ENCODE data around the gene PDE8A. TPM values are rescaled to one million over a fixed set of nuclear protein-coding genes. Genes with fewer than 3 reads are reported as not detected.
"Not testable (repeated sequence)": the region's sequence is repeated elsewhere in the genome, so short reads cannot be mapped to it uniquely, and the experiment has no call there.

Gene PDE8A
- total and polyA plus RNA-seq, 3 donors from 2014 or later = 27.8 to 67.8 (median 67.3) TPM

DNA sequence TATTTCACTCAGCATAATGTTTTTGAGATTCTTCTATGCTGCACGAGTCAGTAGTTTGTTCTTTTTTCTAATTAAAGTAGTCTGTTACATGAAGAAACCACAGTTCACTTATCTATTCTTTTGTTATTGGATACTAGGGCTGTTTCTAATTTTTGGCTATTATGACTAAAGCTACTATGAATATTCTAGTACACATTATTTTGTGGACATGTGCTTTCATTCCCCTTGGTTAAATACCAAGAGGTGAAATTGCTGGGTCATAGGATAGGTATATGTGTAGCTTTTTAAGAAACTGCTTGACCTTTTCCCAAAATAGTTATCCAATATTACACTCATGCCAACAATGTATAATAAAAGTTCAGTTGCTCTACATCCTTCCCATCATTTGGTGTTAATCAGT, 8.9 kb downstream of the PDE8A start:
- TF ChIP-seq CTCF (IDR thresholded peaks at IDR 0.05) (no peak), POLR2A (IDR thresholded peaks at IDR 0.05) (no peak)
- Histone ChIP-seq H3K4me3 (no peak overlapping the region), H3K4me1 (peaks cover 9% of the 10 kb centered on the region), H3K9me3 (no peaks in the 10 kb centered on the region), H3K27me3 (no peaks in the 10 kb centered on the region), H3K27ac (no peak overlapping the region), H3K36me3 (ENCODE audit: low read depth, missing control alignments) (no peaks in the 10 kb centered on the region)
- 42 to 53% methylated on average over 1 of the region's 1 CpG for WGBS, 2 donors
- intact Hi-C loops (cut with DNase I; ENCODE audit: low total_unique reads) = no loop called here
- no peak for DNase-seq

DNA sequence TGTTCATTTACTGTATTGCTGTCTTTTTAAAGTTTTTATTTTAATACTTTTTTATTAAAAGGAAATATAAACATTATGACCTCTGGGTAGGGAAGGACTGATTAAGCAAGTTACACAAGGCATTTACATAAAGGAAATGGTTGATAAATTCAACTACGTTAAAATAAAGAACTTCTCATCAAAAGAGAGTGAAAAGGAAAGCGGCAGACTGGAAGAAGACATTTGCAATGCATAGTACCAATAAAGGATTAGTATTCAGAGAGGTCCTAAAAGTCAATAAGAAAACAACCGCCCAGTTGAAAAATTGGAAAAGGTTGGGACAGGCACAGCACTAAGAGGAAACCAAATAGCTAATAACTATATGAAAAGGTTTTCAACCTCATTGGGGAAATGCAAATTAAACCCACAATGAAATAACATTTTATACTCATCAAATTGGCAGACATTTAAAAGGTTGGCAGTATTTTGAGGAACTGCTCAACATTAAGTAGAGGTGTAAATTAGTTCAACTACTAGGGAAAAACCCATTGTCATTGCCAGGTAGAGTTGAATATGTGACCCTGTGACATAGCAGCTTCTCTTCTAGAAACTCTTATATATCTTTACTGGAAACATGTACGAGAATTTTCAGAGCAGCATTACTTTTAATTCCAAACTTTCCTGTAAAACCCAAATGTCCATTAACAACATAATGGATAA, 9.5 kb downstream of the PDE8A start:
- TF ChIP-seq POLR2A (IDR thresholded peaks at IDR 0.05) (no peak), CTCF (IDR thresholded peaks at IDR 0.05) (no peak)
- H3K4me1 ChIP-seq = peaks cover 9% of the 10 kb centered on the region
- no peaks in the 10 kb centered on the region for H3K36me3 ChIP-seq (ENCODE audit: low read depth, missing control alignments)
- H3K27me3 ChIP-seq = no peaks in the 10 kb centered on the region
- no peak overlapping the region for H3K4me3 ChIP-seq
- 87 to 92% methylated on average over 4 of the region's 4 CpGs for WGBS, 2 donors
- intact Hi-C loops (cut with DNase I; ENCODE audit: low total_unique reads) = no loop called here
- H3K27ac ChIP-seq = no peak overlapping the region
- no peak for DNase-seq
- no peaks in the 10 kb centered on the region for H3K9me3 ChIP-seq

DNA sequence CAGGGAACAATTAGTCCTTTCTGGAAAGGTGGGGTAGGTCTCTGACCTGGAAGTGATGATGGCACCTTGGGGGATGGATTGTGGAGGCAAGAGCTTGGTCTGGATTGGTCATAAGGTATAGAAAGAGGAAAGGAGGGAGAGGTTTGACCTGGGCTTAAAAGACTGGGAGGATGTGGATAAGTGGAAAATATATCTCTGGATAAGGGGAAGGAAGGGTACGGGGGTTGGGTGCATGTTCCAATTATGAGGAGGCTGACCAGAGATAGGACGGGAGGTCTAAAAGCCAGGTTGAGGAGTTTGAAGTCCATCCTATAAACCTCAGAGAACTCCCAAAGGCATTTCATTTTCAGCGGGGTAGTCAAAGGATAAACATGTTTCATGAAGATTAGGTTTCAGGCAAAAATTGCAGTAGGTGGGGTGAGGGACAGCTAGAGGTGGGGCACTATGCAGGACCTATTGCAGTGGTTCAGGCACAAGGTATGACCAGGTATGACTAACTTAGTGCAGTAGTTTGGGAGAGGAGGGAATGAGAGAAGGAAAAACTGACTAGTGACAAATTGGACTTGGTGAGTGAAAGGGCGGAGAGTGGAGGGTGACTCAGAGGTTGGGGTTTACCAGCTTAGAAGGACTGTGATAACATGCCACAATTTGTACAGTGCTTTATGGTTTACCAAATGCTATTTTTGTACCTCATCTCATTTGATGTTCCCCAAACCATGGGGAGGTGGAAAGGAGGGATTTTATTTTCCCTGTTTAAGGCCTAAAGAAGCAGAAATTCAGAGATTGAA, 10.7 kb downstream of the PDE8A start:
- Histone ChIP-seq H3K4me1 (peaks cover 3% of the 10 kb centered on the region), H3K27ac (no peak overlapping the region), H3K9me3 (no peaks in the 10 kb centered on the region), H3K4me3 (no peak overlapping the region), H3K36me3 (ENCODE audit: low read depth, missing control alignments) (no peaks in the 10 kb centered on the region), H3K27me3 (no peaks in the 10 kb centered on the region)
- intact Hi-C loops (cut with DNase I; ENCODE audit: low total_unique reads) = no loop called here
- 85 to 90% methylated on average over 4 of the region's 4 CpGs for whole genome bisulfite sequencing, 2 donors
- no peak for DNase-seq
- TF ChIP-seq CTCF (IDR thresholded peaks at IDR 0.05) (no peak), POLR2A (IDR thresholded peaks at IDR 0.05) (no peak)

DNA sequence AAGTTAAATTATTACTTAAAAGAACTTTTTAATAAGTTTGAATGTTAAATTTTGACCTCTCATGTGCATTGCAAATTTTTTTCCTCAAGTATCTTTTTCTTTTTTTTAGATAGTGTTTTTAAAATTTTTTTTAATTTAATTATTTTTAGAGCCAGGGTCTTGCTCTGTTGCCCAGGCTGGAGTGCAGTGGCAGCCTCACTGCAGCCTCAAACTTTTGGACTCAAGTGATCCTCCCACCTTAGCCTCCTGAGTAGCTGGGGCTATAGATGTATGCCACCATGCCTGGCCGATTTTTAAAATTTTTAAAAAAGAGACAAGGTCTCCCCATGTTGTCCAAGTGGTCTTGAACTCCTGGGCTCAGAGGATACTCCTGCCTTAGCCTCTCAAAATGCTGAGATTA, 14.4 kb downstream of the PDE8A start:
- WGBS, 2 donors = 88 to 91% methylated on average over 1 of the region's 1 CpG
- H3K27ac ChIP-seq = no peak overlapping the region
- peaks cover 10% of the 10 kb centered on the region for H3K4me1 ChIP-seq
- no peaks in the 10 kb centered on the region for H3K9me3 ChIP-seq
- intact Hi-C loops (cut with DNase I; ENCODE audit: low total_unique reads) = no loop called here
- TF ChIP-seq CTCF (IDR thresholded peaks at IDR 0.05) = no peak
- no peaks in the 10 kb centered on the region for H3K27me3 ChIP-seq
- DNase-seq = no peak
- H3K4me3 ChIP-seq = no peak overlapping the region
- H3K36me3 ChIP-seq (ENCODE audit: low read depth, missing control alignments) = no peaks in the 10 kb centered on the region

DNA sequence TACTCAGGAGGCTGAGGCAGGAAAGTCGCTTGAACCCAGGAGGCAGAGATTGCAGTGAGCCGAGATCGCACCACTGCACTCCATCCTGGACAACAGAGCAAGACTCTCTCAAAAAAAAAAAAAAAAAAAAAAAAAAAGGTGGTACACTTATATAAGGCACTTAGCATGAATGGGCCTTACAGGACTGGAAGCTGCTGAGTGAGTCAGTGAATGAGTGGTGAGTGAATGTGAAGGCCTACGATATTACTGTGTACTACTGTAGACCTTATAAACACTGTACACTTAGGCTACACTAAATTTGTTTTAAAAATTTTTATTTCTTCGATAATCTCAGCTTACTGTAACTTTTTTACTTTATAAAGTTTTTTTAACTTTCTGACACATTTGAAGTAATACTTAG, 15.1 kb downstream of the PDE8A start:
- H3K36me3 ChIP-seq (ENCODE audit: low read depth, missing control alignments); H3K27ac ChIP-seq; H3K27me3 ChIP-seq; H3K4me3 ChIP-seq; intact Hi-C loops (cut with DNase I; ENCODE audit: low total_unique reads); DNase-seq; H3K9me3 ChIP-seq: not testable (repeated sequence)
- 86 to 87% methylated on average over 5 of the region's 5 CpGs for WGBS, 2 donors
- peaks cover 10% of the 10 kb centered on the region for H3K4me1 ChIP-seq

DNA sequence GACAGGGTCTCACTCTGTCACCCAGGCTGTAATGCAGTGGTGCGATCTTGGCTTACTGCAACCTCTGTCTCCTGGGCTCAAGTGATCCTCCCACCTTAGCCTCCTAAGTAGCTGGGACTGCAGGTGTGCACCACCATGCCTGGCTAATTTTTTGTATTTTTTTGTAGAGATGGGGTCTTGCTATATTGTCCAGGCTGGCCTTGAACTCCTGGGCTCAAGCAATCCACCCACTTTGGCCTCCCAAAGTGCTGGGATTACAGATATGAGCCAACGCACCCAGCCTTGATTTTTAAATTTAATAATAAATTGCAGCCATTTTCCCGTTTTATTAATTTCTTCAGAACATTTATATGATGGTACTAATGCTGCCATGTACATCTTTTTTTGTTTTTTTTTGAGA, 15.6 kb downstream of the PDE8A start:
- H3K27me3 ChIP-seq; DNase-seq; H3K9me3 ChIP-seq; H3K27ac ChIP-seq; intact Hi-C loops (cut with DNase I; ENCODE audit: low total_unique reads); H3K36me3 ChIP-seq (ENCODE audit: low read depth, missing control alignments); H3K4me3 ChIP-seq: not testable (repeated sequence)
- H3K4me1 ChIP-seq = peaks cover 10% of the 10 kb centered on the region
- WGBS, 2 donors = 73 to 97% methylated on average over 3 of the region's 3 CpGs
